IMR-90 (cell line): ENCODE measurements around the gene COL4A2.

Experiments used
- MAFK ChIP-seq: IDR thresholded peaks from 2 replicates; pipeline ENCODE4 v1.6.1; 2012; ENCODE audit warnings: low read depth, low read length, improper control_type of control experiment
- POLR2A ChIP-seq: IDR thresholded peaks from 2 replicates; pipeline ENCODE4 v1.6.1; 2012; ENCODE audit warnings: mild to moderate bottlenecking, low read depth, low read length
- RAD21 ChIP-seq: IDR thresholded peaks from 2 replicates; pipeline ENCODE4 v1.6.1; 2012; ENCODE audit warnings: low read length, improper control_type of control experiment
- RFX5 ChIP-seq: IDR thresholded peaks from 2 replicates; pipeline ENCODE4 v1.8.0; 2012; ENCODE audit warnings: low read depth, mild to moderate bottlenecking, low read length, moderate library complexity
- SMC3 ChIP-seq: fragments of 150-350 bp; IDR thresholded peaks from 2 replicates; pipeline ENCODE4 v1.6.1; 2016; ENCODE audit warnings: low read depth, mild to moderate bottlenecking, antibody characterized with exemption, low read length, moderate library complexity
- TF ChIP-seq, protein P1 (sequence below): conservative IDR thresholded peaks from 2 replicates; pipeline ENCODE4 v1.5.1; 2012; ENCODE audit warnings: mild to moderate bottlenecking, low read depth, low read length, improper control_type of control experiment

DNA sequence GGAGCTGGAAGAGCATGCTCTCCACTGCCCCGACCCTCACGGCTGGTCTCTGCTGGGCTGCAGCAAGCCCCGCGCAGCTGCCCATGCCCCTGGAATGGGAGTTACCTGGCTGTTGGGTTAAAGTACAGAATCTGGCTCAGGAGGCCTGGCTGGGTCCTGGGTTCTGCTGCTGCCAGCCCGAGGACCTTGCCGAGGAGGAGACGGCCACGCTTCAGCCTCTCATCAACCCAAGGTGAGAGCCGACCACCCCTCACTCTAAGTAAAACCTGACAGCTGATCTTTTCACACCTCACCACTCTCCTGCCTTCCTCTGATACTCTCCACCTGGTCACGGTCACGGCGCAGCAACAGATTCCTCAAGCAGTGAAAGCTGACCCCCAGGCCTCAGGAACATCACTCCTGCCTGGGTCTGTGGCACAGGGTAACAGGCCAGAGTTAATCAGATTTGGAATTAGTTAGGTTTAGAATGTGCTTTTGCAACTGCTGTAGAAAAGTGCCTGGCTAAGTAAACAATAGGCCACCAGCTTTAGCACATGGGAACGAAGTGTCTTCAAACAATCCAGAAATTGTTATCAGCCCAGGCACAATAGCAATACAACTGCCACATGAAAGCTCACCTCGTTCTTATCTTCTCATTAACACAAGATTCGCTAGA lies 233.9 kb downstream of the COL4A2 start:
- TF ChIP-seq, protein P1, sequence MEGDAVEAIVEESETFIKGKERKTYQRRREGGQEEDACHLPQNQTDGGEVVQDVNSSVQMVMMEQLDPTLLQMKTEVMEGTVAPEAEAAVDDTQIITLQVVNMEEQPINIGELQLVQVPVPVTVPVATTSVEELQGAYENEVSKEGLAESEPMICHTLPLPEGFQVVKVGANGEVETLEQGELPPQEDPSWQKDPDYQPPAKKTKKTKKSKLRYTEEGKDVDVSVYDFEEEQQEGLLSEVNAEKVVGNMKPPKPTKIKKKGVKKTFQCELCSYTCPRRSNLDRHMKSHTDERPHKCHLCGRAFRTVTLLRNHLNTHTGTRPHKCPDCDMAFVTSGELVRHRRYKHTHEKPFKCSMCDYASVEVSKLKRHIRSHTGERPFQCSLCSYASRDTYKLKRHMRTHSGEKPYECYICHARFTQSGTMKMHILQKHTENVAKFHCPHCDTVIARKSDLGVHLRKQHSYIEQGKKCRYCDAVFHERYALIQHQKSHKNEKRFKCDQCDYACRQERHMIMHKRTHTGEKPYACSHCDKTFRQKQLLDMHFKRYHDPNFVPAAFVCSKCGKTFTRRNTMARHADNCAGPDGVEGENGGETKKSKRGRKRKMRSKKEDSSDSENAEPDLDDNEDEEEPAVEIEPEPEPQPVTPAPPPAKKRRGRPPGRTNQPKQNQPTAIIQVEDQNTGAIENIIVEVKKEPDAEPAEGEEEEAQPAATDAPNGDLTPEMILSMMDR, result no peak
- TF ChIP-seq POLR2A (no peak), MAFK (no peak), RAD21 (no peak), SMC3 (no peak), RFX5 (no peak)
